ENCODE results near the gene TRAF2. TPM values are rescaled to one million over a fixed set of nuclear protein-coding genes. Genes with fewer than 3 reads are reported as not detected.

Gene TRAF2
- total RNA-seq, 1 donor from 2014 or later, result 14.4 TPM

- FAIRE-seq (no peak), DNase-seq (ENCODE audit: low read depth) (peak; percentile 73)
- Histone ChIP-seq H3K4me3 (ENCODE audit: insufficient read depth, low read depth, low read length) (peak within 1 kb of the TSS; percentile 80), H2AFZ (ENCODE audit: low read depth, low read length) (peak within 1 kb of the TSS; percentile 60), H3K9me3 (ENCODE audit: insufficient read depth, low read depth, low read length) (no peaks in the 10 kb centered on the region), H3K9ac (ENCODE audit: low read length) (peak within 1 kb of the TSS; percentile 87), H3K4me2 (ENCODE audit: low read length) (peak within 1 kb of the TSS; percentile 94), H3K79me2 (ENCODE audit: insufficient read depth, low read length) (peaks cover 46% of the 10 kb centered on the region), H3K36me3 (ENCODE audit: insufficient read depth, low read length) (no peaks in the 10 kb centered on the region), H3K27me3 (ENCODE audit: insufficient read depth, low read length) (no peaks in the 10 kb centered on the region), H3K4me1 (ENCODE audit: insufficient read depth, low read length) (peaks cover 9% of the 10 kb centered on the region), H4K20me1 (ENCODE audit: insufficient read depth, low read length) (peaks cover 35% of the 10 kb centered on the region), H3K27ac (ENCODE audit: low read depth, low read length) (peak within 1 kb of the TSS; percentile 68)
- H3K27me3 Mint-ChIP-seq (ENCODE audit: low read depth, unreplicated experiment), result no peaks in the 10 kb centered on the region
- H3K4me3 Mint-ChIP-seq (ENCODE audit: unreplicated experiment), result peak within 1 kb of the TSS; percentile 81
- H3K4me1 Mint-ChIP-seq (ENCODE audit: low read depth, unreplicated experiment), result no peaks in the 10 kb centered on the region
- TF ChIP-seq CTCF (IDR thresholded peaks at IDR 0.05; ENCODE audit: insufficient read depth, low read depth, low read length) (peak; percentile 67), EZH2 (IDR thresholded peaks at IDR 0.05; ENCODE audit: insufficient read depth, low read length) (no peak)
- H3K27ac Mint-ChIP-seq (ENCODE audit: unreplicated experiment), result no peak within 1 kb of the TSS
- H3K36me3 Mint-ChIP-seq (ENCODE audit: low read depth, unreplicated experiment), result no peaks in the 10 kb centered on the region
- H3K9me3 Mint-ChIP-seq (ENCODE audit: unreplicated experiment), result no peaks in the 10 kb centered on the region
Measured at GRCh38 chr9:136944519-136945332, 58.4 kb downstream of the TRAF2 start, which contains the start of the genes C8G and FBXW5. TSS of gene C8G (plus strand) at chr9:136945243. CDS start at chr9:136945321, 78 bp downstream. TSS of gene FBXW5 (minus strand) at chr9:136944738. CDS start at chr9:136944083, 655 bp downstream.

GRCh38 chr9:136945333-136946227 is 59.3 kb downstream of the TRAF2 start:
- peaks cover 26% of the 10 kb centered on the region for H4K20me1 ChIP-seq (ENCODE audit: insufficient read depth, low read length)
- no peaks in the 10 kb centered on the region for H3K27me3 Mint-ChIP-seq (ENCODE audit: low read depth, unreplicated experiment)
- H3K36me3 Mint-ChIP-seq (ENCODE audit: low read depth, unreplicated experiment), result no peaks in the 10 kb centered on the region
- DNase-seq (ENCODE audit: low read depth) (no peak), FAIRE-seq (no peak)
- H3K4me1 ChIP-seq (ENCODE audit: insufficient read depth, low read length), result peaks cover 15% of the 10 kb centered on the region
- no peak for TF ChIP-seq EZH2 (IDR thresholded peaks at IDR 0.05; ENCODE audit: insufficient read depth, low read length)
- TF ChIP-seq CTCF (IDR thresholded peaks at IDR 0.05; ENCODE audit: insufficient read depth, low read depth, low read length), result no peak
- H3K4me2 ChIP-seq (ENCODE audit: low read length), result no peak overlapping the region
- no peaks in the 10 kb centered on the region for H3K4me1 Mint-ChIP-seq (ENCODE audit: low read depth, unreplicated experiment)
- H3K9me3 ChIP-seq (ENCODE audit: insufficient read depth, low read depth, low read length), result no peaks in the 10 kb centered on the region
- no peaks in the 10 kb centered on the region for H3K36me3 ChIP-seq (ENCODE audit: insufficient read depth, low read length)
- no peak overlapping the region for H2AFZ ChIP-seq (ENCODE audit: low read depth, low read length)
- H3K27me3 ChIP-seq (ENCODE audit: insufficient read depth, low read length), result no peaks in the 10 kb centered on the region
- H3K4me3 ChIP-seq (ENCODE audit: insufficient read depth, low read depth, low read length), result no peak overlapping the region
- peak overlapping the region; percentile 72 for H3K4me3 Mint-ChIP-seq (ENCODE audit: unreplicated experiment)
- H3K27ac Mint-ChIP-seq (ENCODE audit: unreplicated experiment), result no peak overlapping the region
- H3K9ac ChIP-seq (ENCODE audit: low read length), result no peak overlapping the region
- H3K9me3 Mint-ChIP-seq (ENCODE audit: unreplicated experiment), result no peaks in the 10 kb centered on the region
- H3K27ac ChIP-seq (ENCODE audit: low read depth, low read length), result no peak overlapping the region
- peaks cover 37% of the 10 kb centered on the region for H3K79me2 ChIP-seq (ENCODE audit: insufficient read depth, low read length)

Measured in astrocyte (in vitro differentiated cells and primary cell).